H4 (cell line): Measurements from ENCODE around the gene POFUT1. TPM values are rescaled to one million over a fixed set of nuclear protein-coding genes. Genes with fewer than 3 reads are reported as not detected.
"Not testable (repeated sequence)": the region's sequence is repeated elsewhere in the genome, so short reads cannot be mapped to it uniquely, and the experiment has no call there.

Experiments used
- DNase-seq: peaks from one replicate; pipeline ENCODE4 v3.0.0-alpha.2; 2015; ENCODE audit warnings: low spot score
- total RNA-seq: library from RNA; depleted of rRNA; stranded (reverse); fragments of >200 nt; shearing (Covaris generic); gene quantifications from 2 replicates; pipeline ENCODE4 v1.2.3, GENCODE V29; 2014

Gene POFUT1
- total RNA-seq, 1 experiment from 2014 or later = 51.5 TPM

DNA sequence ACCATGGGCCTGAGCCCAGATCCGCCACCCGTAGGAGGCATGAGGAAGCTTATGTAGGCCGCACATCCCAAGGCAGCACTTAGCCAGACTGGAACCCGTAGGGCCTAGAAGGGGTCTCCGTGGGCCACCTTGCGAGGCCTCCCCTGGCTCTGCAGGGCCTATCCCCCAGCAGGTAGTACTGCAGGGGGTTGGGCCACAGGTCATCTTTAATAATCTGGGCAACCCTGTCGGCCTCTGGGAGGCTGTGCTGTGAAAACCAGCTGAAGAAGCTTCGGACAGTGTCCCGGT lies 18.6 kb upstream of the POFUT1 start:
- DNase-seq = no peak

GRCh38 chr20:32189691-32190615 lies 17.7 kb upstream of the POFUT1 start:
- no peak for DNase-seq

DNA sequence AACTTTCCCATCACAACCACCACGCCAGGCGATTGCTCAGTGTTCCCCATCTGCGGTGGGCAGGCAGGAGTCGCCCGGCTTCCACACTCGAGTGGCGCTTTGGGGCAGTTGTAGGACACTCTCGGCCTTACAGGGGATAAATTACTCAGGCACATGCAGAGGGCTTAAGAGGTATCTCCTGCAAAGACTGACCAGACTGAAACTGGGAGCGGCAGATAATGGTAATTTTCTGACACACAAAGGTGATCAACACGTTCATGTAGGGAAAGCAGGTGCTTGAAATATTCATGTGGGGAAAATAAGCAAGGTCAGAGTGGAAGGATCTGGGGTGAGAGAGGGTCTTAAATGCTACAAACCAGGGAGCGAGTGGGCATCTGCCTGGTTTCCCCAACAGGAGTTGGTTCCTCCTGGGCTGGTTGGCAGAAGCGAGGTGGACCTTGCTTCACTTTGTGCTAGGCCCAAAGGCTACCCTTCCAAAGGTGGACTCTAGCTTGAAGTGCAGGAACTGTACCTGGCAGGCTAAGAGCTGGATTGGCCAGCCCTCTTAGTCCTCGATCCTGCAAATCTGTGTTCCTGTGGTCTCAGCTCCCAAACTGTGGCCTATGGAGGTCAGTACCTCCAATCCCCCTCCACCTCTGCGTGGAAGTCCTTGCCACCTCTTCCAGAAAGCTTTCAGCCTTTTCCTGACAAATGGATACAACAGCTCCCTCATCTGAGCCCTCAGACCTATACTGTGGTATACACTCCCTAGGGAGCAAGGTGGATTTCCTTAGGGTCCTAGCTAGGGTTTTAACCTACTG lies 16.9 kb upstream of the POFUT1 start:
- no peak for DNase-seq

DNA sequence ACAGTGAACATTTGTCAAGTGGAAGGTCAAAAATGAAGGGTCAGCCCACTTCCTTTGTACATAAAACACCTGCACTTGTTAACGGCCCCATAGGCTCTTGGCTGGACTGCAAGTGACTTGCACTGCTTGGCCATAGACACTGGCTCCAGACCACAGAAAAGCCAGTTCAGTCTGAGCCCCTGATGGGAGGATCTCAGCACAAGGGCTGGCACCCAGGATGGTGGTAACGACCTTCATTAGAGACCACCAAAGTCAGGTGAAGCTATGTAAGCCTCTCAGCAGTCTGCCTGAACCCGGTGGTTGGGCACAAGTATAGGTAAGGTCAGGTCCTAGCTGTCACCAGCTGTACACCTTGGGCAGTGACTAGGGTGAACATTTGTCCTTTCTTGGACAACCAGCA lies 16.3 kb upstream of the POFUT1 start:
- DNase-seq = no peak

DNA sequence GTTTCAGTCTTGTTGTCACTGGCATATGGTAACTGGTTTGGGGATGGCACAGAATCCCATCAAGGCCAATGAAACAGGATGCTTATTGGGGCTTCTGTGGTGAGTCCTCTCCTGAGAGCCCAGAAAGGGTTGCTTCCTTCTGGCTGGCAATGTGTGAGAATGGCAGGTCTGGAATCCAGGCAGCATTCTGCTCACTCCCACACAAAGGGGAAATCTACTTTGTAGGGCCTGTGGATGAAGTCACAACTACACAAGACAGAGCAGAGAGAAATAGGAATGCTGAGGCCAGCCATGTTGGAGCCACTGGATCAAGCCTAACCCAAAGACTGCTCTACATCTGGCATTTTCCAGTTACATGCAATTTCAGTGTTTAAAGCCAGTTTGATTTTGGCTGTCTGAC lies 15.8 kb upstream of the POFUT1 start:
- no peak for DNase-seq

DNA sequence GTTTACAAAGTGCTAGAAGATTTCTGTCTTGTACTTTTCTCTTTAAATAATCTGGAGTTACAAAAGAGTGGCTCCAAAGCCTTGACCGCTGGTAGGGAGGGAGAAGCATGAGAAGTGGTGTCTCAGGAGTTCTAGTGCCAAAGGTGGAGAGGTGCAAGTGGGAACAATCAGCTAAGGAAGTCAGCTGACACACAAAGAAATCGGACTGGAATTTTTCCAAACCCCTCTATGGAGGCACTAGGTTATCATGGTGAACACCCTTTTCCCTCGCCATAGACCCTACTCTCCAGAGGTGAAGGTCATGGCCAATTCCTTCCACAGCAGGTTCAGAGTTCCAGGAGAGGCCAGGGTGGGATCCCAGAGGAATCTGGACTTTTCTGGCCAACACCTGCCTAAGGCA lies 15.0 kb upstream of the POFUT1 start:
- no peak for DNase-seq

- DNase-seq = not testable (repeated sequence)
Measured at GRCh38 chr20:32193336-32193735, 14.3 kb upstream of the POFUT1 start.

DNA sequence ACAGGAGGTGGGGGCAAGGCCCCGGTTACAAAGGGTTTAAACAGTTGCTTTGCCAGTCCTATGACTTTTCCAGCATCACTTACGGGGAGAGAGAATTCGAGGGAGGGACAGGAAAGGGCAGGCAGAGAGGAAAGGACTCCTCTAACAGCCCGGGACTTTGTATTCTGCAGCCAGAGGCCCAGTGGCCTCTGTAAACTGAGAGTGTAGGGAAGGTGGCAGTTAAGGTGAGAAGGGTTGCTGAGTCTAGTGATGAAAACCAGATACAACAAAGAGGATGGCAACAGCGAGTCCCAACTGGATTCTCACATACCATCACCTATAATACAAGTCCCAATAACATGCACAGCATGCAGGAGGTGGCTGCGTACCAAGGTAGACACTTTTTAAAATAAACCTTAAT lies 13.7 kb upstream of the POFUT1 start:
- no peak for DNase-seq

GRCh38 chr20:32195581-32195980 lies 12.1 kb upstream of the POFUT1 start:
- DNase-seq = no peak

- DNase-seq = not testable (repeated sequence)
Measured at GRCh38 chr20:32196613-32197012, 11.1 kb upstream of the POFUT1 start.

GRCh38 chr20:32197136-32197535 lies 10.5 kb upstream of the POFUT1 start:
- not testable (repeated sequence) for DNase-seq

DNA sequence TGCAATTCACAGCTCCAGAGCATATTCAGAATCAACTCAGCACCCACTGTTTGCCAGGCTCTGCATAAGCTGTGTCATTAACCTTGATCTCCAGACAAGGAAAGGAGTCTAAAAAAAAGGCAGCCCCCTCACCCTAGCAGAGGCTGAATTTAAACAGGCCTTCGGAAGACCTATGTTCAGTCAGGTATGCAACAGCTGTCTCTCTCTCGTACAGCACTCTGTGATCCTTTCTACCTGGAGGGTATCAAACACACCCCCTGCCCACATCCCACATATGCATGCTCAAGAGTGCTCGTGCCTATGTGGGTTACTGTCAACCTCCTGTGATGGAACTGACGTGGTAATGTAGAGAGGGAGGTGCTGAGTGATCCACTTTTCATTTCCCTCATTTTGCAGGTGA lies 8.7 kb upstream of the POFUT1 start:
- no peak for DNase-seq

DNA sequence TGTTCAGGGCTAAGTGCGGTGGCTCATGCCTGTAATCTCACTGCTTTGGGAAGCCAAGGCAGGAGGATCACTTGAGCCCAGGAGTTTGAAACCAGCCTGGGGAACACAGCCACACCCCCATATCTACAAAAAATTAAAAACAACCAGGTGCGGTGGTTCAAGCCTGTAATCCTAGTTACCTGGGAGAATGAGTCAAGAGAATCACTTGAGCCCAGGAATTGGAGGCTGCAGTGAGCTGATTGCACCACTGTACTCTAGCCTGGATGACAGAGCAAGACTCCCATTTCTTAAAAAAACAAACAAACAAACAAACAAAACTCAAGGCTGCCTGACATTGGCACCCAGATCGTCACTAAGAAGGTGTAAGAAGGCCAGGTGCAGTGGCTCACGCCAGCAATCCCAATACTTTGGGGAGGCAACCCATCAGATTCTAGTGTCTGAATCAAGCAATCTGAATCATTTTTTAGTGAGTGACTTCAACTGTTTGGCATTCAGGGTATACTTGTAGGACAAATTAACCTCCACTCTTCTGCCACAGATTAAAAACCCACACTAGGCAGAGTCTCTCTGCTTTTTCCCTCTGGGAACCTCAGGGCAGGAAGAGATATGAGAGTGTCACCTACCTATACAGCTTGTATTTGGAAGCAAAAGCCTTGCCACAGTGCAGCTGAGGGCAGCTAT lies 6.2 kb upstream of the POFUT1 start:
- DNase-seq = no peak

GRCh38 chr20:32201977-32202363 lies 5.7 kb upstream of the POFUT1 start:
- DNase-seq = no peak

GRCh38 chr20:32203356-32204204 lies 4.1 kb upstream of the POFUT1 start:
- DNase-seq = no peak

- no peak for DNase-seq
Measured at GRCh38 chr20:32204205-32205109, 3.2 kb upstream of the POFUT1 start.

DNA sequence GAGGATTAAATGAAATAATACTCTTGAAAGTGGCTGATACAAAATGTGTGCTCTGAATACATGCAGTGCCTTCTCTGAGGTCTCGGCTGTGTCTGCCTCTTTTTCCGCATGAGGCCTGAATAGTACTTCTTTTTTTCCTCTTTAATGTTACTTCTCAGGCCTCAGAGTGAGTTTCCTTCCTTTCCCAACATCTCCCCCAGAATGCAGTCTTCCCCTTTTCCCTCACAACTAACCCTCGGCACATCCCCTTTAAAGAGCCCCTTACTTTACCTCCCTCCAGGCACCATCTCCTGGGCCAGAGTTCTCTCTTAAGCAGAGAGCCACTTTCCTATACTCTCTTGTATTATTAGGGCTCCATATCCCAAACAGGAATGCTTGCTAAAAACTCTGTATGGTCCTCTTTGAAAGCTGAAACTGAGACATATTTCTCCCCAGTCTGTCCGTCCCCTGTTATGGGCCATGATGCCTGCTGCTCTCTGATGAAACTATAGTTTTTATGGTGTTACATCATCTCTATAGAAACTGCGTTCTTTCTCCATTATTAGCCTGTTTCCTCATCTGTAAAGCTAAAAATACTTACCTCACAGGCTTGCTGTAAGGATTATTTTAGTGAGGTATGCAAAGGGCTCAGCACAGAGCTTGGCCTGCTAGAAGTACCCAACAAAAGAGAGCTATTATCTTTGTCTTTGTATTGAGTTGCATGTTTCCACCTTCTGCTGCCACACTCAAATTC lies 2.4 kb upstream of the POFUT1 start:
- no peak for DNase-seq

DNA sequence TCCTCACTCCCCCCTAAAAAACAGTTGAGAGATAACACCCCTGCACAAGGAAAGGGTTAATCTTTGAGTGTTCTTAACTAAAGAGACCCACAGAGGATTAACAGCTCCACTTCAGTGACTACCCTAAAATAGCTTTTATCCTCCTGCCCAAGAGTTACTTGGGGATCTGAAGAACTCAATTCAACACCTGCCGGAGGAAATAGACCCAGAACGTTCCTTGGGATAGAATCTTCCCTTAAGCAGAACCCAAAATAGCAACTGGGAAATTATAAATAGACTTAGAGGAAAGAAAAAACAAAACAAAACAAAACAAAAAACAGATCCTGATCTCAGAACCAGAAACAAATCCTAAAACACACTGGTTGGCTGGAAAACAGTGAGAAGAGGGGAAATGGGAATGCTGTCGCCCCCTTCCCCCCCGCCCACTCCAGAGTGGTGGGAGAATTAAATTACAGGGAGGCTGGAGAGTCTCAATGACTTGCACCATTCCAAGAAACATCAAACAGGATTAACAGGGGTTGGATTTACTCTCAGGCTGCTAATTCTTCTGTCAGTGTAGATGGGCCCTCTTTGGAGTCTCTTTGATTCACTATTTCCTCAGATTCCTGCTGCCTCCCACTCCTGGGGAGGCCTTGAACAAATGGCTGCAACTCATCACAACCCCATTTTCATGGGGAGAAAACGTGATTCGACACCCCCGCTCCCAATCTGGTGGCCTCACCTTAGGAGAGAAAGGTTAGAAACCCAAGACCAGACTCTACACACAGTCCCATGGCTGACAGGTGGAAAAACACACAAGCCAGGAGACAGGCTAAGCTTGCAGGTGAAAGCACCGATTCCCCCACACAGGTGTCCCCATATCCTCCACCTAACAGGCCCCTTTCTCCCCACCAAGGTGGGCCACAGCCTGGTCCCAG lies 1.6 kb upstream of the POFUT1 start:
- no peak for DNase-seq
